OCI-M1 (cell line): ENCODE measurements around the gene SDHD.
"Not testable (repeated sequence)": the region's sequence is repeated elsewhere in the genome, so short reads cannot be mapped to it uniquely, and the experiment has no call there.

Source experiments
- DNase-seq: peaks from one replicate; lab custom pipeline; 2025; lab: John Stamatoyannopoulos, UW

Gene SDHD

DNA sequence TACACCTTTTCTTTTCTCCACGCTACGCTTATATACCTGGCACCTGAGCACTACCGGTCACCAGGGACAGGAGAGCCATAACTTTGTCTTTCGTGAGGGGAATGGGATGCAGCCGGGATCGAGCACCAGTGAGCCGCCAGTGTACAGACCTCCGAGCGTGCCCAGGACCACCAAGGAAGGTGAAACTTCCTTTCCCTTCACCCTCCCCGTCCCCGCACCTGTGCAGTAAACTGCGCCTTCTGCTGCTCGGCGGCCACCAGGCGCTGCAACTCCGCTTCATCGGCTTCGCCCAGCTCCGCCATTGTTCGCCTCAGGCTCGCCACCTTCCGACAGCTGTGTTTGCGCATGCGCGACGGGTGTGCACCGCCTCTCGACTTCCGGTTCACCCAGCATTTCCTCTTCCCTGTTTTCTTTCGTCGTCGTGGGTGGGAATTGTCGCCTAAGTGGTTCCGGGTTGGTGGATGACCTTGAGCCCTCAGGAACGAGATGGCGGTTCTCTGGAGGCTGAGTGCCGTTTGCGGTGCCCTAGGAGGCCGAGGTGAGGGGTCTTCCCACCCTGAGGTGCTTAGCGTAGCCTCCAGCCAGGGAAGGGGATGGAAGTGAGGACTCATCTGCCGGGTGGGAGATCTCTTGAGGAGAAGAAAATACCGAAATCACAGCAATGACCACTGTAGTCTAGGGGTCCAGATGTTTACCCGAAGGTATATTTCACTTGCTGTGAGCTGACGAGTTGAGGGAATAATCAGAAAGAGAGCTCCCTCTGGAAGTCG is at the start of gene SDHD, which contains the start of gene TIMM8B:
Gene SDHD (plus strand): TSS at position 452 of the 770 bp plus-strand sequence. CDS start 35 bp downstream, at position 487.
Gene TIMM8B (minus strand): TSS at position 335 of the 770 bp plus-strand sequence. CDS start 33 bp downstream, at position 302.
- DNase-seq = peak; percentile 99

DNA sequence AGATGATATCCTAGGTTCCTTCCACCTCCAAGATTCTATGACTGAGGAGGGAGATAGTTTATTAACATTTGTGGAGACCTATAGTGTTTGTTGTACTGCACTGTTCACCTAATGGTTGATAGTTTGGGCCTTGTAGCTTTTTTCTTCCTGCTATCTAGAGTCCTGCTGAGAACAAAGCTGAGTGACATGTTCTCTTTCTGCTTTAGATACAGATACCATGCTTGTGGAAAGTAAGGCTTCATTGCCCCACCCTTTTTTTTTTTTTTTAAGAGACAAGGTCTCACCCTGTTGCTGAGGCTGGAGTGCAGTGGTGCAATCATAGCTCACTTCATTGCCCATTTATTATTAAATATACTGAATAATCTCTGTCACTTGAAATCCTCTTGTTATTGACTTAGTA is 49.1 kb upstream of the SDHD start:
- no peak for DNase-seq

DNA sequence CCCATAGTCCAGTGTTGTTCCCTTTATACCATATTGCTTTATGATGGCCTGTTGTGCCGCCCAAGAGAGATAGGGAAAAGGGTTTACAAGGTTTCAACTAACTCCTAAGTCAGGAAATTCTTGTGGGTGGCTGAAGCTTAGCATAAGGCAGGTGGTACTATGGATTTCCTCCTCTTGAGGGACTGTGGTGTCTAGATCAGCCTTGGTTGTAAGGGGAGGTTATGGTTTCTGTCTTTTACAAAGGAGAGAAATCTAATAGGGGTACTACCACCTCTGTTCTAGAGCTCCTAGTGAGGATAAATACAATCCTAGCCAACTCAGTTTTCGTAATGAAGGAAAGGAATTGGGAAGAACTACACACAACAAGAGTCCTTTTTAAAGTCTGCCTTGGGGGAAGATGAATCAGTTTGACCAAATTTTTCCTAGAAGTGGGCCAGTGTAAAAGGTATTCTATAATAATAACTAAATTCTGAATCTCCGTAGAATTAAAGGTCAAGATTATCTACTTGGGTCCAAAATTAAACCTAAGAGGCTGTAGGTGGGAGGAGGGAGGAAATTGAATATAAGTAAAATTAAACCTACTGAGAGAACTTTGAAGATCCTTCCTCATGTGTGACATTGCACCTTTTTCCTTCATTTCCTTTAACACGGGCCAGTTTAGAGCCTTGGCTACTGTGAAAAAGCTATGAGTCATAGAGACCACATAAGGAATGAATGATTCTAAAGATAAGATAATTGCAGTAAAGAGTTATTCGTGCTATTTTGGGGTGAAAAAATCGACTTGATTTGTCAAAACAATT is 44.3 kb upstream of the SDHD start:
- DNase-seq = peak; percentile 83

- no peak for DNase-seq
Measured at GRCh38 chr11:112042961-112043304, 43.7 kb upstream of the SDHD start.

- no peak for DNase-seq
Measured at GRCh38 chr11:112044961-112045360, 41.7 kb upstream of the SDHD start.

- DNase-seq = not testable (repeated sequence)
Measured at GRCh38 chr11:112046647-112047046, 40.0 kb upstream of the SDHD start.

DNA sequence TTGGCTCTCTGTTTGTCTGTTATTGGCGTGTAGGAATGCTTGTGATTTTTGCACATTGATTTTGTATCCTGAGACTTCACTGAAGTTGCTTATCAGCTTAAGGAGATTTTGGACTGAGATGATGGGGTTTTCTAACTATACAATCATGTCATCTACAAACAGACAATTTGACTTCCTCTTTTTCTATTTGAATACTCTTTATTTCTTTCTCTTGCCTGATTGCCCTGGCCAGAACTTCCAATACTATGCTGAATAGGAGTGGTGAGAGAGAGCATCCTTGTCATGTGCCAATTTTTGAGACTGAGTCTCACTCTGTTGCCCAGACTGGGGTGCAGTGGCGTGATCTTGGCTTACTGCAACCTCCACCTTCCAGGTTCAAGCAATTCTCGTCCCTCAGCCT is 38.4 kb upstream of the SDHD start:
- DNase-seq = peak; percentile 47

DNA sequence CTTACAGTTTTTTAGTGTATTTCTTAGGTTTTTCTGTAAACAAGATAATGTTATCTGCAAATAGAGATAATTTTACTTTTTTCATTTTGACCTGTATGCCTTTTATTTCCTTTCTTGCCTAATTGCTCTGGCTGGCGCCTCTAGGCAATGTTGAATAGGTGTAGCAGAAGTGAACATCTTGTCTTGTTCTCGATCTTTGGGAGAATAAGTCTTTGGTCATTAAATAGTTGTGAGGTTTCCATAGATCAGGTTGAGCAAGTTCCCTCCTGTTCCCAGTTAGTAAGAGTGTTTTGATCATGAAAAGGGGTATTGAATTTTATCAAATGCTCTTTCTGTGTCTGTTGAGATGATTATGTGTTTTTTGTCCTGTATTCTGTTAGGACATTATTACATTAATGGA is 36.9 kb upstream of the SDHD start:
- DNase-seq = no peak

DNA sequence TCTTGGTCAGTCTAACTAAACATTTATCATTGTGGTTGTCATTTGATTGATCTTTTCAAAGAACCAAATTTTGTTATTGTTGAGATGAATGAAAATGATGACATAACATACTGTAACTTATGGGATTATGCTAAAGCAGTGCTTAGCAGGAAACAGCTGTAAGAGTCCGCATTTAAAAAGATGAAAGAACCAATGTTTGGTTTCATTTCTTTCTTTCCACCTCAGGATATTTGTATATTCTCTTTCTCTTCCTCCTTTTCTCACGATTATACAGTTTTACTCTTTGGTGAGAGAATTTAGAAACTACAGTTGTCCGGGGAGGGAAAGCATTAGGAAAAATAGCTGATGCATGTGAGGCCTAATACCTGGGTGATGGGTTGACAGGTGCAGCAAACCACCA is 36.0 kb upstream of the SDHD start:
- DNase-seq = no peak

GRCh38 chr11:112051768-112052167 is 34.9 kb upstream of the SDHD start:
- no peak for DNase-seq

- no peak for DNase-seq
Measured at GRCh38 chr11:112057170-112057569, 29.5 kb upstream of the SDHD start.

DNA sequence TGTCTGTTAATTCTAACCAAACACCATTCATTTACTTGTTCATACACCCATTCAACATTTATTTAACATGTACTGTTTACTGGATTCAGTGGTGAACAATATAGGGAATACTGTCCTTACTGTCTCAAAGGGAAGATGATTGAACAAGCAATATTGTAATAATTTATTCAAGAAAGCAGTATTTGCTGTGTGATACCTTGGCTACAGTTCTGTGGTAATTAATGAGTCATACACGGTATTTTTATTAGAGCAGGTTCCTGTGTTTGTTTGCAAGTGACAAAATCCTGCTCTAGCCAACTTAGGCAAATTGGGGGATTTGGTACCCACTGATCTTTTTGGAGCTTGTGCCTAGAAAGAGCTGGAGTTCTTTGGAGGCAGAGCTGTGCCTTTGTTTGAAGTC is 28.6 kb upstream of the SDHD start:
- DNase-seq = no peak

DNA sequence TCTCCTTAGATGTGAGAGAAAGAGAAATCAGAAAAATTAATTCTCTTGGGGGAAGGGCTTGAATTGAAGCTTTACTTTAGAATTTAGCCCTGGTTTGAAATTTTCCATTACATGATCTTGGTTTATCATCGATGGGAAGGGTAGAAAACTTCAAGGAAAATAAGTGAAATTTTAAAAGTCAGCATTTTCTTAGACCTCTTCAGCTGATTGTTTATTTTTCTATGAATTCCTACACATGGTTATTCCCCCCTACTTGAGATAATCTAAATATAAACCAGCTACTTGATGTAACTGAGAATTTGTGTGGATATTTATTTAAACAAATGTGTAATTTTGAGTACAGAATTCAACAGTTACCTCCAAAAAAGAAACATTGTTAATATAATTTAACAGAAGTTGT is 23.8 kb upstream of the SDHD start:
- no peak for DNase-seq

DNA sequence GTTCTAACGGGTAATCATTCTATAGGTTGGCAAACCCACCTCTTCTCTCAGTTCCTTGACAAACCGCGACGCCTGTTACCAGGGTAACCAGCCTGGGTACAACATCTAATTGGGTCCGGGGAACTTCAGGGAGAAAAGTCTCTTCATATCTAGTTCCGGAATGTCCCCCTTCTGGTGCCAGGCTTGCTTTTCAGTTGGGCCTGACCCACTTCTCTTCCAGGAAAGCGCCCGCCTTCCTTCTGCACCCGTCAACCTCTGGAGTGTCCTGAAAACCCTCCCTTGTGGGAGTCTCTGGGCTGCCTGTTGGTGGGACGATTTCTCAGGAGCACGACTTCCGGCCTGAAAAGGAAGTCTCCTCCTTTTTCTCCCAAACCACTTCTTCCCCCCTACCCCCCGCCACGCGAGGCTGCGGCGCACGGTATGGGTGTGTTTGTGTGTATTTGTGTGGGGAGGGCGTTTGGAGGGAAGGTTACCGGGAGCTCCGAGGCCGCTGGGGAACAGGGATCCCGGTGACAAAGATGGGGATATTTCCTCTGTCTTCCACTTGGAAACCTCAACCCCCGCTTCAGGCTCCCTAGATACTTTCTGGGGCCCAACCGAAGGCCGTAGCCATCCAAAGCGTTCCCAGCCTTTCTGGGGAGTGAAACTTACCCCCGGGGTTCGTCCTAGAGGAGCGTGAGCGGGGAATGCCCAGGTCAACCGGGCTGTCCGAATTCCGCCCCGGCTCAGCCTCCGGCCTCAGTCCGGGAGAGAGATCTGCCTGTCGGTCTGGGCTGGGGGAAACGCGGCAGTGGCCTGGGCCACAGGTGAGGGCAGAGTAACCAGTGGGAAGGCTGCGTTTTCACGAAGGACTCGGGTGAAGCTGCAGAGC is 12.5 kb upstream of the SDHD start, which contains the start of the genes NKAPD1 and PIH1D2:
Gene NKAPD1 (plus strand): TSS at position 359 of the 871 bp plus-strand sequence. CDS start 1,276 bp downstream, outside the sequence.
Gene PIH1D2 (minus strand): TSS at position 77 of the 871 bp plus-strand sequence. CDS start 843 bp downstream, outside the sequence.
- DNase-seq = peak; percentile 97

DNA sequence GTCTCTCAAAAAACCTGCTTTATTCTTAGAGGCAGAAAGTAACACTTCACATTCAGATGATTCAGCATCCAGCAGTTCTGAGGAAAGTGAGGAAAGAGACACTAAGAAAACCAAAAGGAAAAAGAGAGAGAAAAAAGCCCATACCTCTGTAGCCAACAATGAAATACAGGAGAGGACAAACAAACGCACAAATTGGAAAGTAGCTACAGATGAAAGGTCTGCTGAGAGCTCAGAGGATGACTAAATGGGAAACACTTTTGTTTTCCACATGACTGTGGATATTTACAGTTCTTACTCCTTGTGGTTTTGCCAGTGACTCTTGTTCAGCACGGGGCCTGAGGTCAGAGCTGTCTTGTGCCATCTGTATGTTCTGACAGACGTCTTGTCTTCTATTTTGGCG is 3.9 kb upstream of the SDHD start:
- DNase-seq = peak; percentile 22

- peak; percentile 81 for DNase-seq
Measured at GRCh38 chr11:112085822-112086421, 751 bp upstream of the SDHD start.

DNA sequence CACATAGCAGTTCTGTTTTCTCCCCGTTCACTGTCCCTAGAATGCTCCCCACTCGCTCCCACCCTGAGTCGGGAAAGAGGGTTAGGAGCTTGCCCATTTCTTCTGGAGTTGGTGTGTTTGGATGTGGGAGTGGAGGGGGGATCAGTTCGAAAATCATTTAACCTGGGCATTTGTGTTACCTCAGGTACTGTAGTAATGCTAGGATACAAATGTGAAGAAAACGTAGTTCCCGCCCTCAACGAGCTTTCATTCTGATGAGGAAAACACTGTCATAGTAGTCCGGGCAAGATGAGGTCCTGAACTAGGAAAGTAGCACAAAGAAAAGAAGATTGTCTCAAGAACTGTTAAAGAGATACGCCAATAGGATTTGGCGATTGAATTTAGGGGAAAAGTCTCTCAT is 539 bp downstream of the SDHD start:
- peak; percentile 57 for DNase-seq

DNA sequence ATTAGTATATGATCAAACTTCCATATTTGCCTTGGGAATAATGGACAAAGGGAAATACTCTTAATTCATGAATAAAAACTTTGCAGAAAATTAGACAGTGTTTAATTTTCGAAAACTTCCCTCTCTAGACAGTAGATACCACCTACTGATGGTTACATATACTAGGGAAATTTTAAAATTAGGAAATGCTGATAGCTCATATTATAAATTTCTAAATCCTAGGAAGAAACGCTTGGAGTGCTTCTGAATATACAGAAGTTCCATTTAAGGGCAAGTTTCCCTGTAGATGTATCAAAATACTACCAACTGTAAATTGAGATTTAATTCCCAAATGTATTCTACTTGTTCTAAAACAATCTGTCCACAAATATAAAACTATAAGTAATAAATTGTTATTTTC is 8.6 kb downstream of the SDHD start:
- not testable (repeated sequence) for DNase-seq

DNA sequence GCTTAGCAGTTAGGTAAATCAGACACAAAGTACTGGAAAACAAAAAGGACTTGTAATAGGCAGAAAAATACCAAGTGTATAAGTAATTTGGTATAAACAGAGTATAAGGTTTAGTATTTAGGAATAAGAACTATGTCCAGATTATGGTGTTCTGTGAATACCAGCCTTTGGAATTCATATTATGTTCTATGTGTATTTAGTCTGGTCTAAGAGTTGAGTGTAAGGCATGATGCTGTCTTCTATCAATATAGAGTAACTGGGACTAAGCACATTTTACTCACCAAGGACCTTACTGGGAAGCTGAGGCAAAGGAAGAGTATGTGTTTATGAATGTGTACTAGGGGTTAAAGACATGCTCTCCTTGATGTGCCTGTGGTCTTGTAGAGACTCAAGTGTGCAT is 9.5 kb downstream of the SDHD start:
- DNase-seq = no peak

- DNase-seq = no peak
Measured at GRCh38 chr11:112097734-112098528, 11.3 kb downstream of the SDHD start.

DNA sequence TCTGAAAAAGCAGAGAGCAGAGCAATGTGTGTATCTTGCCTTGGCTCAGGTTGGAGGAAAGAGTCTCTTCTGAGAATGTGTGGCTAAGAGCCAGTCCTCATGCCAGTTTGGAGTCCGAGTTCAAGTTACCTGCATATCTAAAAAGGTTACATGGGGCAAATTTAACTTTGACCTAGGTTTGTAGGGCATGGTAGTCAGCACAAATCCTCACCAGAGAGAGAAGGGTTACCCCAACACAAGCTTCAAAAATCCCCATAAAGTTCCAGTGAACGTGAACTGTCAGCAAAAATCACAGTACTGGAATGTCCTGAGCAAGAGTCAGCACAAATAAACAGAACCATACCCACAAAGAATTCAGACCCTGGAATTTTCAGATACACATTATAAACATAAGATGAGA is 13.8 kb downstream of the SDHD start:
- DNase-seq = no peak
